HG02798 (cell line): ENCODE measurements around the gene ATP2B1.
A peak's percentile ranks its signal among the peaks of the same experiment; 100 is the strongest.
"Not testable (repeated sequence)": the region's sequence is repeated elsewhere in the genome, so short reads cannot be mapped to it uniquely, and the experiment has no call there.

Experiments used
- ATAC-seq: cut with Tn5 transposase; IDR thresholded peaks from one replicate; pipeline ENCODE4 v1.9.1; 2021; ENCODE audit warnings: mild to moderate bottlenecking; ENCODE audit not compliant: unreplicated experiment, poor library complexity

Gene ATP2B1

GRCh38 chr12:89708565-89709156, at the start of gene ATP2B1:
TSS of gene ATP2B1 (minus strand) at chr12:89708838. CDS start at chr12:89655886, 52,952 bp downstream.
- ATAC-seq = peak; percentile 63

GRCh38 chr12:89757987-89758386, 49.3 kb upstream of the ATP2B1 start:
- not testable (repeated sequence) for ATAC-seq

DNA sequence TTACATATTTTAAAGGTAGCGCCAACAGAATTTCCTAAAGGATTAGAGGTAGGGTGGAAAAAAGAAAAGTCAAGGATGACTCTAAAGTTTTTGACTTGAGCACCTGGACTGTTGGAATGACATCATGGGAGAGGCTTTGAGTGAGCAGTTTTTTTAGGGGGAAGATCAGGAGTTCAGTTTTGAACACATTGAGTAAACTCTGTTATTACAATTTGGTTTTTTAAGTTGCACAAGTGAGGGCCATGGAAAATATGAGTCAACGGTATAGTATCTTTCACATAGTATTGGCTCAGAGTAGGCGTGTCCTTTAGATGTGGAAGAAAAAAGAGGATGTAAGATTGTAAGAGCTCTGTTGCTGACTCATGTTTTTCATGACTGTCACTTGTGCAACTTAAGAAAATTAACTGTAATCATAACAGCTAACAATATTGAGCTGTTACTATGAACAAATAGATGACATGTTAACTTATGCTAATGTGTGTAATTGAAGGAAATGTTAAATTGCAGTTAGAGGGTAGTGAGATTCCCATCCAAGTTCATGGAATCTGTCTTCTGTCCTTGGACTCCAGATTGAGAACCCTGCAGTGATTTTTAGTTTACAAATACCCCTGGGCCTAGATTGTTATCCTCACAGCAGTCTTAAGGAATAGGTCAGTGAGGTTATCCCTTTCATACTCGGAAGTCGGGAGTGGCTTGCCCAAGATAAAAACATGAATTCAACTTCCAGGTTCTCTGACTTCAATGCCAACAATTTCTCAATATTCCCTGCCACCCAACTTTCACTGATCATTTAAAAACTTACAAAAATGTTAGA, 48.2 kb upstream of the ATP2B1 start:
- peak; percentile 96 for ATAC-seq

- ATAC-seq = peak; percentile 21
Measured at GRCh38 chr12:89756194-89756584, 47.6 kb upstream of the ATP2B1 start.

DNA sequence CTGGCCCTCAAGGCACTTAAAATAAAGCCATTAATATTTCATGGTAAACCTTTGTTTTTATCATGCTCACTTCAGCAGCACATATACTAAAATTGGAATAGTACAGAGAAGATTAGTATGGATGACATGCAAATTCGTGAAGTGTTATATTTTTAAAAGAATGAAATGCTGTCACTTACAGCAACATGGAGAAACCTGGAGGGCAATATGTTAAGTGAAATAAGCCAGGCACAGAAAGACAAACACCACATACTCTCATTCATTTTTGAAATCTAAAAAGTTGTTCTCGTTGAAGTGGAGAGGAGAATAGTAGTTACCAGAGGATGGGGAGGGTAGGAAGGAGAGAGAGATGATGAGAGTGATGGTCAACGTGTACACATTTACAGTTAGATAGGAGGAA, 45.4 kb upstream of the ATP2B1 start:
- no peak for ATAC-seq

DNA sequence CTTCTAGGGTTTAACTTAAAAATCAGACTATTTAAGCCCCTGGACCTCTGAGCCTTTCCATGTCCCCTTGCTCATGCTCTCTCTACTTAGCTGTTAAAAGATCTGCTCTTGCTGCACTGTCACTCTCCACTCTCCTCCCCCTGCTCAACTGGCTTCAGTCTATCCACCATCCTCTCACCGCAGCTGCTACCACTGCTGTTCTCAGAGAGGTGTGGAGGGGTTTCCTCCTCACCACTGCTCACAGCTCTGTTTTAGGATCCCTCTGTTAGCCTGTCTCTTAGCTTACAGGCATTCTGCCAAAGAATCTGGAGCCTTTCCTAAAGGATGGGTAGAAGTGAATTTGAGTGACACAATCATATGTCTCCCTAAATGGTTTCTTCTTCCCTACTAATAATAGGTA, 43.7 kb upstream of the ATP2B1 start:
- no peak for ATAC-seq

DNA sequence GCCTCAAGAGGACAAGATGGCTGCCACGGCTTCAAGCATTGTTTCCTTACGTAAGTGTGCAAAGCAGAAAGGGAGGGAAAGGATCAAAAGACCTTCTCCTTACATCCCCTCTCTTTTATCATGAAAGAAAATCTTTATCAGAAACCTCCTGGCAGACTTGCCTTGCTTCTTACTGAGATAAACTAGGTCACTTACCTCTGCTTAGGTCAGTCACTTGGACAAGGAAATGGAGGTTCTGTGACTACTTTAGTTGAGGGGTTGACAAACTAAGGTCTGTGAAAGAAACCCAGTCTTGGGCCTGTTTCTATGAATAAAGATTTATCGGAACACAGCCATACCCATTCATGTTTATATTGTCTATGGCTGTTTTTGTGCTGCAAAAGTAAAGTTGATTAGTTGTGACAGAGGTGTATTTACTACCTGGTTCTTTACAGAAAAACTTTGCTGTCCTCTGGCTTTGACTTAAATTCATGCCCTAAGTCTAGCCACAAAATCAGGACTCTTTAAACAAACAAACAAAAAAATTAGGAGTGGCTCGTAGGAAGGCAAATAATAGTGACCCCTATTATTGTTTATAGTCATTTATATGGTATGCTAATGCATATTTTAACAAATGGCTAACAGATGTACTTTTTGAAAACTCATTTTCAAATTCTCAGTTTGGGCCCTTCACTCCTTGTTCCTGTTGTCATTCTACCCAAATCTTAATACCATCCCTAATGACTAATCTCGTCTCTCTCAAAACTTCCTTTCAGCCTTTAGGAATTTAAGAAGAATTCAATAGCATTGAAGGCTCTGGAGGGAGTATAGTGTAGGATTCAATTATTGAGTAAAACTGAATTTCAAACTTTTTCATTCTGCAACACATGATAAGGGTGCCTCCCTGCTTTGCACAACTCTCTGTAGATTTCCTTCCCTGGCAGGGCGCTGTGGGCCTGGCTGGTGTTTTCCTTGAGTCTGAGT, 42.0 kb upstream of the ATP2B1 start:
- ATAC-seq = no peak

- no peak for ATAC-seq
Measured at GRCh38 chr12:89748791-89749190, 40.2 kb upstream of the ATP2B1 start.

- no peak for ATAC-seq
Measured at GRCh38 chr12:89745286-89745685, 36.6 kb upstream of the ATP2B1 start.

DNA sequence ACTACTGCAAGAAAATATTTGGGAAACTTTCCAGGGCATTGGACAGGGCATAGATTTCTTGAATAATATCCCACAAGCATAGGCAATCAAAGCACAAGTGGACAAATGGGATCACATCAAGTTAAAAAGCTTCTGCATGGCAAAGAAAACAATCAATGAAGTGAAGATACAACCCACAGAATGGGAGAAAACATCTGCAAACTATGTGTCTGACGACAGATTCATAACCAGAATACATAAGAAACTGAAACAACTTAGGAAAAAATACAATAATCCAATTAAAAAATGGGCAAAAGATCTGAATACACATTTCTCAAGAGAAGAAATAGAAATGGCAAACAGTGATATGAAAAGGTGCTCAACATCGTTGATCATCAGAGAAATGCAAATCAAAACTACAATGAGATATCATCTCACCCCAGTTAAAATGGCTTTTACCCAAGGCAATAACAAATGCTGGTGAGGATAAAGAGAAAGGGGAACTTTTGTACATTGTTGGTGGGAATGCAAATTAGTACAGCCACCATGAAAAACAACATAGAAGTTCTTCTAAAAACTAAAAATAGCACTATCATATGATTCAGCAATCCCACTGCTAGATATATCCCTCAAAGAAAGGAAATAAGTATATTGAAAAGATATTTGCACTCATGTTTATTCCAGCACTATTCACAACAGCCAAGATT, 33.8 kb upstream of the ATP2B1 start:
- ATAC-seq = no peak

- no peak for ATAC-seq
Measured at GRCh38 chr12:89740943-89741342, 32.3 kb upstream of the ATP2B1 start.

GRCh38 chr12:89736995-89737394, 28.4 kb upstream of the ATP2B1 start:
- ATAC-seq = no peak

- ATAC-seq = no peak
Measured at GRCh38 chr12:89733579-89734201, 25.1 kb upstream of the ATP2B1 start.

GRCh38 chr12:89732522-89732921, 23.9 kb upstream of the ATP2B1 start:
- no peak for ATAC-seq

DNA sequence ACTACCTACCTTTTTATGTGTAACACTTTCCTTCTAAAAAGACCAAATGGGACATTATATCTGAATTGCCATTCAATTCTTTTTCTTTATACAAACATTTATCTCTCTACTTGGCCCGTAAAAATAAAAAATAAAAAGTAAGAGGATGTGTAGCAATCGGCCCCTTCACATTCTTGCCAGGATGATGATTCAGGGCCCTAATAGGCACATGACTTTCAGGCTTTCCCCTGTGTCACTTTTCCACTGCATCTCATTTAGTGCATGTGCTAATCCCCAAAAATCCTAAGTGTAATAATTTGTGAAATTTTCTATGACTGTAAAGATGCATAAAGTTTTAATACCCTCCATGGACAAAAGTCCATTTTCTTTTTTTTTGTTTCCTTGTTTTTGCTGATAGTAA, 23.0 kb upstream of the ATP2B1 start:
- ATAC-seq = no peak

- ATAC-seq = no peak
Measured at GRCh38 chr12:89731089-89731488, 22.5 kb upstream of the ATP2B1 start.

DNA sequence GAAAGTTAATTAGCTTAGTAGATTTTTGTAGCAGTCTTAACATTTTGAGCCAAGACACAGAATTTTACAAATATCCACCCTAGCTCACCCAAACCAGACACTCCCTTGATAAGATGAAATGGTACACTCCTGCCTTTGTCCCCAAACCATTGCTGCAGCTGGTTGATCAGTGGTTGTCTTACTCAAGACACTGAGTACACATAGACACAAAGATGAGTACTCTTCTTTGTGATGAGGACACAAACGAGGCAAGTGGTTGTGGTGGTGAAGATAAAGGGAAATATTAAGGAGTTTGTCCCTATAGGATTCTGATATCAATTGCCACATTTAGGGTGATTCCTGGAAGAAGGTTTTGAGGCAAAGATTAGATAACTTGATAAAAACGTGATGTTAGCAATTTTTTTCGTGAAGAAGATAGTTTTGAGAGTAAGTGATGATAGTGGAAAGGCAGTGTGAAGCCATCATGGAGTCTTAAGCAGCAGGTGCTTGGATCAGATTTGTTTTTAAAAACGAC, 21.4 kb upstream of the ATP2B1 start:
- ATAC-seq = no peak

- no peak for ATAC-seq
Measured at GRCh38 chr12:89723276-89723675, 14.6 kb upstream of the ATP2B1 start.

GRCh38 chr12:89721291-89721987, 12.8 kb upstream of the ATP2B1 start:
- ATAC-seq = peak; percentile 96
